Spleen (tissue), 11 donors: ENCODE measurements around the gene RTTN. TPM values are rescaled to one million over a fixed set of nuclear protein-coding genes. Genes with fewer than 3 reads are reported as not detected.
"Not testable (repeated sequence)": the region's sequence is repeated elsewhere in the genome, so short reads cannot be mapped to it uniquely, and the experiment has no call there.

Experiments used
- DNase-seq: peaks from one replicate; pipeline ENCODE4 v3.0.0-alpha.2; 2020
- H3K27ac ChIP-seq, 8 donors: fragments of 200-600 bp; sonication (generic) in 7 of 8; 1 replicate in 4 of 8; 2 replicates in 4 of 8; pipeline versions ENCODE4 v1.5.0 to v1.8.0; 2016 to 2021; ENCODE audit warnings: inconsistent platforms in 4 of 8, mild to moderate bottlenecking in 4 of 8, moderate library complexity in 1 of 8
- H3K27me3 ChIP-seq, 7 donors: fragments of 200-600 bp; sonication (generic) in 6 of 7; replicated peaks in 1 of 7; 1 replicate in 4 of 7; 2 replicates in 3 of 7; pipeline versions ENCODE4 v1.5.0 to v1.8.0; 2016 to 2021; ENCODE audit warnings: inconsistent platforms in 3 of 7, mild to moderate bottlenecking in 1 of 7
- H3K36me3 ChIP-seq, 6 donors: fragments of 200-600 bp; sonication (generic) in 5 of 6; 1 replicate in 4 of 6; 2 replicates in 2 of 6; pipeline versions ENCODE4 v1.5.0 to v1.8.0; 2016 to 2021; ENCODE audit warnings: inconsistent platforms in 2 of 6
- H3K4me1 ChIP-seq, 6 donors: fragments of 200-600 bp; sonication (generic) in 5 of 6; 1 replicate in 3 of 6; 2 replicates in 3 of 6; pipeline versions ENCODE4 v1.5.0 to v1.8.0; 2016 to 2021; ENCODE audit warnings: inconsistent platforms in 3 of 6
- H3K4me3 ChIP-seq, 8 donors: fragments of 200-600 bp; sonication (generic) in 7 of 8; 1 replicate in 4 of 8; 2 replicates in 4 of 8; pipeline versions ENCODE4 v1.5.0 to v1.8.0; 2016 to 2021; ENCODE audit warnings: inconsistent platforms in 4 of 8, mild to moderate bottlenecking in 4 of 8, moderate library complexity in 2 of 8
- H3K9me3 ChIP-seq, 8 donors: fragments of 200-600 bp; sonication (generic) in 7 of 8; 1 replicate in 4 of 8; 2 replicates in 4 of 8; pipeline versions ENCODE4 v1.5.0 to v1.8.0; 2016 to 2021; ENCODE audit warnings: inconsistent platforms in 4 of 8
- CTCF ChIP-seq, 11 experiments: fragments of 200-600 bp in 7 of 11; fragments of 450-650 bp in 4 of 11; sonication (generic) in 4 of 11; IDR thresholded peaks in 8 of 11; conservative IDR thresholded peaks in 3 of 11; 1 replicate in 7 of 11; 2 replicates in 4 of 11; pipeline versions ENCODE4 v1.4.0 to v1.8.0; 2016 to 2021; ENCODE audit warnings: antibody characterized with exemption in 11 of 11, inconsistent platforms in 4 of 11, mild to moderate bottlenecking in 1 of 11
- POLR2A ChIP-seq, 3 donors: fragments of 450-650 bp; IDR thresholded peaks; one replicate each; pipeline ENCODE4 v1.5.1; 2017; ENCODE audit warnings: antibody characterized with exemption in 3 of 3, mild to moderate bottlenecking in 1 of 3
- POLR2AphosphoS5 ChIP-seq, 3 donors: sonication (generic); formaldehyde crosslinking; IDR thresholded peaks; one replicate each; pipeline ENCODE4 v1.5.1; 2017; ENCODE audit warnings: antibody characterized with exemption in 3 of 3
- WGBS, 5 donors: extraction: QIAGEN DNeasy Blood & Tissue Kit in 3 of 5; methylation state at CpG; one replicate each; pipeline versions ENCODE4 v1.1.5 to v1.1.7; 2013 to 2018; 5-methylcytosine and 5-hydroxymethylcytosine counted together
- intact Hi-C: fragments of 100-400 bp; cut with DNase I; formaldehyde crosslinking; loops from one replicate; pipeline ENCODE4 v1.15.0; 2023; ENCODE audit warnings: low total_unique reads
- polyA plus RNA-seq, 3 donors: library from polyadenylated mRNA; stranded (reverse); fragments of 200-250 nt; gene quantifications; one replicate each; pipeline ENCODE4 v1.2.1, GENCODE V29; 2013
- total RNA-seq, 7 donors: library from RNA; depleted of rRNA in 3 of 7; stranded (reverse); fragments of >200 nt in 3 of 7; fragmentation: NEBNext Ultra II Directional in 4 of 7; extraction: Animal tissue kit (Norgen Biotek cat#: 25700) in 4 of 7; gene quantifications; one replicate each; pipeline versions ENCODE4 v1.1.0 to v1.2.1, GENCODE V29; 2016 to 2021
- donor health status: healthy with polysubstance abuse.
- donor health status: DM: no; HTN: no; CAD: no; lungs with moderate emphysema.
- donor health status: DM: no; HTN: no; CAD: no.
- donor health status: Bipolar disorder and iron deficiency.
- donor health status: healthy.
- donor health status: DM: no; HTN: no; CAD: no.
- donor health status: DM: yes; HTN: yes; CAD: no.

Gene RTTN
- total and polyA plus RNA-seq, 10 donors, result 4.0 to 32.3 (median 23.8) TPM

GRCh38 chr18:70110678-70111077 is 94.8 kb downstream of the RTTN start:
- intact Hi-C loops, result no loop called here
- H3K36me3 ChIP-seq, result peaks cover 0 to 86% (median 51%) of the 10 kb centered on the region in 6 donors

GRCh38 chr18:70107091-70107490 is 98.4 kb downstream of the RTTN start:
- no peak for DNase-seq
- TF ChIP-seq CTCF (IDR thresholded peaks at IDR 0.05 in 8 of 11, conservative IDR thresholded peaks at IDR 0.05 in 3 of 11) (no peak), POLR2A (IDR thresholded peaks at IDR 0.05) (no peak), POLR2AphosphoS5 (IDR thresholded peaks at IDR 0.05) (no peak)
- no peaks in the 10 kb centered on the region for H3K27me3 ChIP-seq
- WGBS, 5 donors, result 94 to 100% (median 95%) methylated on average over 6 of the region's 6 CpGs
- no peaks in the 10 kb centered on the region for H3K9me3 ChIP-seq
- peaks cover 0 to 94% (median 52%) of the 10 kb centered on the region in 6 donors for H3K36me3 ChIP-seq
- intact Hi-C loops, result no loop called here
- H3K4me3 ChIP-seq, result no peak overlapping the region
- H3K4me1 ChIP-seq, result no peaks in the 10 kb centered on the region
- no peak overlapping the region for H3K27ac ChIP-seq

More at GRCh38 chr18:70110678-70111077, 94.8 kb downstream of the RTTN start:
- no peak overlapping the region for H3K27ac ChIP-seq
- no peak for TF ChIP-seq POLR2AphosphoS5 (IDR thresholded peaks at IDR 0.05)
- no peak for TF ChIP-seq CTCF (IDR thresholded peaks at IDR 0.05 in 8 of 11, conservative IDR thresholded peaks at IDR 0.05 in 3 of 11)
- no peak for TF ChIP-seq POLR2A (IDR thresholded peaks at IDR 0.05)
- 93 to 98% (median 97%) methylated on average over 11 of the region's 11 CpGs for WGBS, 5 donors
- no peaks in the 10 kb centered on the region for H3K4me1 ChIP-seq
- H3K4me3 ChIP-seq, result no peak overlapping the region
- no peaks in the 10 kb centered on the region for H3K9me3 ChIP-seq
- DNase-seq, result no peak
- no peaks in the 10 kb centered on the region for H3K27me3 ChIP-seq

GRCh38 chr18:70102854-70103253 is 102.6 kb downstream of the RTTN start:
- H3K27ac ChIP-seq, H3K4me3 ChIP-seq, H3K27me3 ChIP-seq, H3K4me1 ChIP-seq, intact Hi-C loops, DNase-seq: not testable (repeated sequence)
- Histone ChIP-seq H3K9me3 (peaks cover 3 to 15% (median 14%) of the 10 kb centered on the region in 8 donors), H3K36me3 (peaks cover 0 to 54% (median 29%) of the 10 kb centered on the region in 6 donors)
- 88 to 94% (median 93%) methylated on average over 21 to 22 of the region's 22 CpGs for WGBS, 5 donors

GRCh38 chr18:70089858-70090257 is 115.6 kb downstream of the RTTN start:
- no peaks in the 10 kb centered on the region for H3K9me3 ChIP-seq
- 83 to 95% (median 86%) methylated on average over 1 of the region's 1 CpG for WGBS, 5 donors
- intact Hi-C loops, result loop anchor here (5.0 kb wide), 1 partner anchor 1238 kb away; no protein-coding TSS in a partner anchor
- no peak overlapping the region for H3K27ac ChIP-seq
- no peak for DNase-seq
- peaks cover 0 to 49% (median 13%) of the 10 kb centered on the region in 6 donors for H3K36me3 ChIP-seq
- H3K27me3 ChIP-seq, result no peaks in the 10 kb centered on the region
- H3K4me3 ChIP-seq, result no peak overlapping the region
- H3K4me1 ChIP-seq, result no peaks in the 10 kb centered on the region
- TF ChIP-seq POLR2A (IDR thresholded peaks at IDR 0.05) (no peak), CTCF (IDR thresholded peaks at IDR 0.05 in 8 of 11, conservative IDR thresholded peaks at IDR 0.05 in 3 of 11) (no peak), POLR2AphosphoS5 (IDR thresholded peaks at IDR 0.05) (no peak)

- WGBS, 5 donors, result 86 to 95% (median 88%) methylated on average over 4 of the region's 4 CpGs
- intact Hi-C loops, result loop anchor here (5.0 kb wide), 1 partner anchor 1234 kb away; no protein-coding TSS in a partner anchor
- Histone ChIP-seq H3K4me1 (no peaks in the 10 kb centered on the region), H3K27me3 (no peaks in the 10 kb centered on the region), H3K9me3 (no peaks in the 10 kb centered on the region), H3K4me3 (no peak overlapping the region), H3K36me3 (peaks cover 0 to 45% (median 9%) of the 10 kb centered on the region in 6 donors), H3K27ac (no peak overlapping the region)
- DNase-seq, result no peak
- no peak for TF ChIP-seq POLR2AphosphoS5 (IDR thresholded peaks at IDR 0.05)
- no peak for TF ChIP-seq POLR2A (IDR thresholded peaks at IDR 0.05)
- no peak for TF ChIP-seq CTCF (IDR thresholded peaks at IDR 0.05 in 8 of 11, conservative IDR thresholded peaks at IDR 0.05 in 3 of 11)
These were observed 119.4 kb downstream of the RTTN start for GRCh38 chr18:70086085-70086484.
